ENCODE data around the gene VPS13D.

The VPS13D gene

DNA sequence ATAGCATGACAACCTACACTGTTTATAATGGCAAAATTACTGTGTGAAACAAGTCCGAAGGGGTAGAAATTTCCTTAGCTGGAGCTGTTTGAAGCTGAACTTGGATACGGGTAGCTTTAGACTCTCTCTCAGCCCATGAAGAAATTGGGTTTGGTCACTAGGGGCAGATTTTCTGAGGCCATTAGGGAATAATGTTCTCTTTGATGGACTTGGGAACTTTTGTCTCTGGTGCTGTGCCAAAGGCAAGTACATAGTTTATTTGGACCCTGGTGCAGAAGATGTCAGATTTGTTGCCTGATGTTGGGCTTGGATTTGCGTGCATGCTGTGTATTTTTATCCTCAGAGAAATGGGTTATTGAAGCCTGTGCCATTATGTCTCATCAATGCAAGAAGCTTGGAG is 109.6 kb downstream of the VPS13D start:
- DNase-seq: no peak

DNA sequence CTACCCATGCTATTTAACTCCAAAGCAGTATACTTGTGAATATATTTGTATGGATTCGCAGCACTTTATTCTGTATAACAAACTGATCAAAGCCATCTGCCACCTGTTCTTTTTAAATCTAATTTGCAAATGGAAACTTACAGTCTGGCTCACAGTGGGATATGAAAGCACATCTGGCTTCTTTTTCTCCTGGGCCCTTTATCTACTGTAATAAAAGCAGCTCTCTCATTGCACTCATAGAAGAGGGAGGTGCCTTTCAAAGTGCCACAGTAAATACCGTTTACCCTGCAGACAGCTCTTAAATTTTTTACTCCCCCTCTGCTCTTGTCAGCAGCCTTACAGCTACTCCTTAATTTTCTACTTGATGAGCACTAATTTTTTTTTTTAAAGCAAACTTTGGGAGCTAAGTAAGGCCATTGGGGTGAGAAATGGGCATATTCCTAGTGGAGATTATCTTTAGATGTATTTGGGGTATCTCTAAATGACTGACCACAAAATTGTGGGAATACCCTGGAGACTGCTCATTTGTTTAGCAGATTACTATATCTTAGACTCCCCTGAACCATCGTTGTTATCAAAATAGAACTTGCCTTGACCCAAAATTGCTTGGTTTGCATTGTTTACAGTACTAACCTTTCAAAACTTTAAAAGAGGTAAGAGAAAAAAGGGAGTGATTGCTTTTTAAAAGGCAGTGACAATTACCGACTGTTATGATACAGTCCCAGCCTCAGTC is 110.1 kb downstream of the VPS13D start:
- peak; percentile 7 for DNase-seq

DNA sequence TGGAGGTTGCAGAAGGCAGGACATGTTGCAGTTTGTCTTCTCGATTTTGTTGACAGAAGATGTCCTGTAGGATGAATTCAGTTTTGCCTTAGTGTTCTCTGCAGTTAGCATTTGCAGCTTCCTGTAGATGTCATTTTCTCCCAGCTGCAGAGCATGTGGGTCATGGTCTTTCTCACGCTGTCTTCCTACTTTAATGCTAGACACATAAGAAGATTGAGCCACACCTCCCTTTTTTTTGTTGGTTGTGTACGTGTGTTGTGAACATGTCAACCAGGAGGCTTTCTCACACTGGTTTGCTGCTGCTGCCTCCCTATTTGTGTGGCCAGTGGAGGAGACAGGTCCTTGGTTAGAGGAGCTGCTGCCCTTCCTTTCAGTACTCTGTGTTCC is 110.7 kb downstream of the VPS13D start:
- DNase-seq: no peak

DNA sequence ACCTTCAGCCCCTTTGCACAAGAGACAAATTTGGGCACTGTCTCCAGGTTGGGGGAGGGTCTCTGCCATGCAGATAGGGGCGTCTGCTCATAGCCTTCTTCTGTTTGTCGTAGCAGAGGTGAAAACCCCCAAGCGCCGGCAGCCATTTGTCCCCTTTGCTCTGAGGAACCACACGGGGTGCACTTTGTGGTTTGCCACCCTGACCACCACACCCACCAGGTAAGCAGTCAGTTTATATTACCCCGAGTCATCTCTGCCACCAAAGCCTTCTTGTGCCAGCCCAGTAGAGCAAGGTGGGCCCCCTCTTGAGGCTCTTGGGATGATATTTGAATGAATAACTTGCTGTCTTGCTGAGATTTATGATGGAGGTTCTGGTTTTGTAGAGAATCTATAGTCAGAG is 111.8 kb downstream of the VPS13D start:
- DNase-seq: no peak

DNA sequence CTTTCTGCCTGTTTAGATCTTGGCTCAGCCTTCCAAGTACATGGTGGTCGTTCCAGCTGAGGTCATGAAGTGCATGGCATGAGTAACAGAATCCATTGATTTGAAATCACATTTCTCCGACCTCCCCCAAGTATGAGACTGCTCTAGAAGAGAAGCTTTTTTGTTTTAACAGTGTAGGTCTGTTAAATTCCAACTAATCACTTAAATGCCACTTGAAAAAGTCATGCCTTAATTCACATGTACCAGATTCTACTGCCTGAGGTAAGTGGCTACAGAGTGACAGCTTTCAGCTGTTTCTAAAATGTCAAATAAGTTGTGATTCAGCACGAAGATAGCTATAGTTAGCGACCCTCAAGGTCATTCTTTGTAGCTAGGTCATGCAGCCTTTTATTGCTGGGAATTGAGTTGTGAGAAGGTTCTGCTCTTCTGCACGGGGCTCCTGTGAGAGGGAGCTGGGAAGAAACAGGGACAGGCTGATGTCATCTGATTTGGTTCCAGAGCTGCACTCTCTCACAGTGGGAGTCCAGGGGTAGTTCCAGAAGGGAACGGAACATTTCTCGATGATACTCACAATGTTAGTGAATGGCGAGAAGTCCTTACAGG is 112.7 kb downstream of the VPS13D start:
- DNase-seq: no peak

DNA sequence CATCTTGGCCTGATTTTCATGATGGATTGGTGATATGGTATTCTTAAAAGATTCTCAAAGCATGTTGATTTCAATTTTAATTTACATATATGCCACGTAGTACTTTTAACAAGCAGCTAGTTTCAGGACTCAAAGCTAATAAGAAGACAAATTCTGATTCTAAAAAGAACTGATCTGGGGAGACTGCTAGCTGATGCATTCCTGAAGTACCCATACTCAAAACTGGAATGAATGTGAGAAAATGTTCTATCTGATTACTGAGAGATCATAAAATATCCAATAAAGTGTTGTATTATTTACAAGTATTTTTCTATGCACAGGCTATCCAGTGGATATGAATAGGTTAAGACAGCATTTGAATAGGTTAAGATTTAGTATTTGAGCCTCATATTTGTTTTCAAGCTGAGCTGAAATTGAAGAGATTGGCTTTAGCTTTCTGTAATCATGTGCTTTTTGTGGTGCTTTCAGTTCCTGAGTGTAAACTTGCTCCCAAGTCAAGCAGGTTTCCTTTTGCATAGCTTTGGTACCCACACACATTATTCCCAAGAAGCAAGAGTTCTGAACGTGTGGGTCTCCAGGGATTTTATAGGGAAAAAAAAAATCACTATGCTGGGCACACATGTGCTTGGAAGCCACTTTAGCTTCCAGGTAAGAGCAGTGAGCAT is 114.1 kb downstream of the VPS13D start:
- DNase-seq: no peak

DNA sequence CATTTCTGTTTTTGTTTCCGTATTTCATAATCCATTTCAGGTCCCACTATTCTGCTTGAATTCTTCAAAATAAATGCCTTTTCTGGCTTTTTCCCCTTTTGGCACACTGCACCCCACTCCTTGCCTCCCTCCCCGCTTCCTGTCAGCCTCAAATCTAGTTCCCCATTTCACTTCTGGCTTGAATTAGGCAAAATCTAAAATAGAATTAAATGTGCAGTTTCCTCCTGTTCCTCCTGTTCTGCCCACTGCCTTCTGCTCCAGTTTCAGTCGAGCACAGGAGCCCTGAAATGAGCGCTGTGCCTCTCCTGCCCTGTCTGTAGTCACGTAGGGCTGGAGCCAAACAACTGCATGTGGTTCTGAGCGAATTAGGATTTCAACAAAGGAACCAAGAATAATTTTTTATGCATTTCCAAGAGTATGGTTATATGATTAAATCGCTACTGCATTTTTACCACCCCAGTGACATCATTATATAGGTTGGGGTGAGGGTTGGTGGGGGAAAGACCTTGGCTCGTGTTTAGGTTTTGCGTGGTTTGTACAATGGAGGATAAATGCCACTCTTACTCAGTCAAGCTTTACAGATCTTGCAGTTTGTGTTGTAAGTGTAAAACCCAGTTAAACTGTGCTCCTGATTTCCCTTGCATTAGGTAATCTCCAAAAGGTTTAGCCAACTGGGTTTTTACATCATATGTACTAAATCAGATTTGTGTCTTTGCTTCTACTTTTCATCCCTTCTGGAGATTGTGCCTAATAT is 114.9 kb downstream of the VPS13D start:
- DNase-seq: no peak

DNA sequence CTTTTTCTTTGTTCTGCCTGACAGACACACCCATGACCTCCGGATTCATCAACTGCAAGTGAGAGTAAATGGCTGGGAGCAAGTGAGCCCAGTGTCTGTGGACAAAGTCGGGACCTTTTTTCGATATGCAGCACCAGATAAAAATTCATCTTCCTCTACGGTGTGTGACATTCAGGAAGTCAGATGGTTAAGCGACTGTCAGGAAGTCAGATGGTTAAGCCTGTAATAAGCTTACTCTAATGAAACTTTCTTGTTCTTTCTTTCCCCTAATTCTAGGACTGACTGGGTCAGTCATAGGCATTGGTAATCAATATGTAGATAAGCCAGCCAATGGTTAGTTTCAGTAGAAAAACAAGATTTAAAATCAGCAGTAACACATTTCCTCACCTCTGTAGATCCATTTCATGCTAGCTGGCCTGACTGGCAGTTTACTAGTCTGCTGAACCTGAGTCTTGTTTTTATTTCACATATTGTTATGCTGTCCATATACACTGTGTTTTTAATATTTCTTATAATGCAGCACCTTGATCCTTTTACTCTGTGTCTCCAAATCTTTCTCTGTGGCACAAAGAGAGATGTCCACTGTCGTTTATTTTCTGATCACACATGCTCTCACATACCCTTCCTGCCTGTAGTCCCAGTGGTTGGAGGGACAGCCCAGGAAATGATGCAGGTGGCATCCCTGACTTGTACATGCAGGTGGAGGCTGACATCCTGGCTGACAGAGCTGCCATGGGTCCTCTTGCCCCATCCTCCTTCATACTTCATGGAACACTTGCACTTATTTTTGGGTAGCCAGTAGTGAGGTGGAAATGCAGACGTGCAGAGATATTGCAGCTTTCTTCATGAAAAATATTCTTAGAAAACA is 115.8 kb downstream of the VPS13D start:
- no peak for DNase-seq

DNA sequence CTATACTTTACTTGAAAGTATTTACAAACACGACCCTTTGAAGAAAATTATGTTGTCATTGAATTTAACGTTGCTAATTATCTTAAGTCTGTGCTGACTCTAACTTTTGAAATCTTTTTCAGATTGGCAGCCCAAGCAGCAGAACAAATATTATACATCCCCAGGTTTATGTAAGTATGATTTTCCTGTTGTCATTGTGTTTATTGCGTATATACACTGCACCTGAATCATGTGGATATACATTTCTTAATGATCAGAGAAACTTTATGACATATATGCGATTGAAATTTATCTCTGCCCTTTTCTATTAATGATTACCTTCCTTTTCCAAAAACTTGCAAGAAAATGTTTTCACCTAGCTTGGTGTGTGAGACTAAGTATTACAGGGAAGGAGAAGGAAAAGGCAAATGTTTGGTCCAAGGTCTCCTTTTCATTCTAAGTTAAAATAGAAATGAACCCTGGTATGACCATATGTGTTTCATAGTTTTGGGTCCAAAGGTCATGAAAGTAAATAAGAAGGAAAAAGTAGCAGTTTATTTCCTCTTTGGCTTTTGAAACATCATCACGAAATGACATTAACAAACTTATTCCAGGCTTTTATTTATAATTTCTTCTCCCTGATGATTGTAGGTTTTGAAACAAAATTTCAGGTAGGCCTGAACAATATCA is 116.8 kb downstream of the VPS13D start:
- no peak for DNase-seq

DNA sequence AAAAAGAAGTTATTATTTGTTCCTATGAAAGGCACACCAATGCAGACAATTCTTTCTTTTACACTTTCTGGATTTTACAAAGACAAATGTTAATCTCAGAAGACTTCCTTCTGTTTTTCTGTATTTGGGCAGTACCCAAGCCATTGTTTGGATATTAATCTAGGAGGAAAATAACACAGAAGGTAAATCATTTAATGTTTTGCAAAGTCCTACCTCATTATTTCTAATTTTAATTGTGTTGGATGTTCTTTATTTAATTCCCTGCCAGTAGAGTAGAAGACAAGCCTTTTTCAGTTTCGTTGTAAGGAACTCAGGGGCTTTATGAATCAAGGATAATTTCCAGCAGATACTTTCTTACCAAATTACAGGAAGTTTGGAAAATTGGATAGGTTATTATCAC is 118.3 kb downstream of the VPS13D start:
- DNase-seq: no peak

DNA sequence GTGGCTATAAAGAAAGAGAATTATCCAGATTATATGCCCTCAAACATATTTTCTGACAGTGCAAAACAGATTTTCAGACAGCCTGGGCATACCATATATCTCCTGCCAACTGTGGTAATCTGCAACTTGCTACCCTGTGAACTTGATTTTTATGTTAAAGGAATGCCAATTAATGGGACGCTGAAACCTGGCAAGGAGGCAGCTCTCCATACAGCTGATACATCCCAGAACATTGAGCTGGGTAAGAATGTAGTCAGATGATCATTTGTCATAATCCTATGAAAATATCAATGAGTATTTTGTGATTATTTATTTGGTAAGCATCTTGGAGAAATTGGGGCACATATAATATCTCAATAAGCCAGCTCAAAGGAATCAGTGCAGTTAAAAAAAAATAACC is 124.2 kb downstream of the VPS13D start:
- no peak for DNase-seq

DNA sequence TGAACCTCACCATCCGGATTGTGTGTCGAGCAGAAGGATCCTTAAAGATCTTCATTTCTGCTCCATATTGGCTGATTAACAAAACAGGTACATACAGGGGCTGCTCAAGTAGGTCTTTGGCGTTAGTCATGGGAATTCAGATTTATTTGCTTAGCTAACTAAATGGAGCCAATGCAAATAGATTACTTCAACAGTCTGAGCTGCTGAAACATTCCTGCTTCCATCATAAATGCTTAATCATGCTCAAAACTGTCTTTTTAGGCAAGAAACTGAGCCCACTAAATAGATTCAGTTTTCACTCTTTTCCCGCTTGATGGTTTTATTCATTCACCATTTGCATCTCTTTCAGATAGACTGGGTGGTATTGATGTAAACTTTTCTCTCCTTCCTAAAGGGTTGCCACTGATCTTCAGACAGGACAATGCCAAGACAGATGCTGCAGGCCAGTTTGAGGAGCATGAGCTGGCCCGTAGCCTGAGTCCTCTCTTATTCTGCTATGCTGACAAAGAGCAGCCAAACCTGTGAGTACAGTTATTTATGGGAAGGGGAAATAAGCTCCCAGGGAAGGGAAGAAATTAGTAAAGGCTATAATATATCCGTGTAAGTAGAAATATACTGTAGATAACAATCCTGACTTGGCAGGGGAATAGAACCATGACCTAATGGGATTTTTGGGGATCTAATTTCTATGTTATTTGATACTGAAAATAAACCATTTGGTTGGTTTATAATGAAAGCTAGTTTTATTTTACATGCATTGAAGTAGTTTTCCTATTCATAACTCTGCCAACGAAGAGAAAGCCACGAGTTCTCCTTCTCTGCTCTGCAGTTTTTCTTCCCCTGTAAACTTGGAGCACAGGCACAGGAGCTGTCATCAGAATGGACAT is 126.4 kb downstream of the VPS13D start:
- DNase-seq: no peak

DNA sequence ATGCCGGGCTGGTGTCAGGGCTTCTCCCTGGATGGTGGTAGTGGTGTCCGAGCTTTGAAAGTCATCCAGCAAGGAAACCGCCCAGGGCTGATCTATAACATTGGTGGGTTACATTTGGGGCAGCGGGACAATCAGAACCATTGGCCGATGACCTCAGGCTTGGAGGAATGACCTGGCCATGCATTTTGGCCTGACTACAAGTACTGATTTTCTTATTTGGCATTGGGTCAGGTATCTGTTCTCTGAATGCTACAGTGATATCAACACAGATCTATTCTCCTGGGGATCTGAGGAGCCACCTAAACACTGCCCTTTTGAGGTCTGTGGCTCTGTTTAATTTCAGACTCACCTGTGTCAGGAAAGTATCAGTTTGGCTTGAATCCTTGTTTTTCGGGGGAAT is 128.7 kb downstream of the VPS13D start:
- DNase-seq: no peak

DNA sequence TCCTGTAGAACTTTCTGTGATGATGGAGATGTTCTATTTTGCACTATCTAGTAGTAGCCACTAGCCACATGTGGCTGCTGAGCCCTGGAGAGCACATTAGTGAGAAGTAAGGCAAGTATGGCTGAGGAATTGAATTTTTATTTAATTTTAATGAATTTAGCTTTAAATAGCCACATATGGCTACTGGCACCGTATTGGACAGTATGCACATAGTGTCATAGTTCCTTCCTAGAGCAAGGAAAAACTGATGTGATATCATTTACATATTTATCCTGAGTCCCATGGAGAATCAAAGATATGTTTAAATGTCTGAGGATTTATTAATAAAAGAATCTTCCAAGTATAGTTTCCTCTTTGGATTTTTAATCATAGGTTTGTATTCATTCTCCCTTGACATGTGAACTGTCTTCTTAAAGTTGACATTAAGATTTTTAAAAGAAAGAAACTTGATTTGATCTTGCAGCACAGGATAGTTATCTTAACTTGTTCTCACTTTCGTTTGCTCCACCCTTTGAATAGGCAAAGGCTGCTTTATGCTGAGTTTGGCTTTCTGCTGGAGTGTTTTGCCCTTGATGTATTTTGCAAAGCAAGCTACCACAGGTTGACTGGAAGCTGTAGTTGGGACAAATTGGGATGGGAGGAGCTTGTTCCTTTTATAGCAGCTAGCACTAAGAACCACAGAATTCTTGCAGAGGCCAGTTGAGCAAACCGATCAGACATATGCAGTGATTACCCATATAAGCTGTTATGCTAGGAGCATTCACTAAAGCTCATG is 129.7 kb downstream of the VPS13D start:
- DNase-seq: no peak

DNA sequence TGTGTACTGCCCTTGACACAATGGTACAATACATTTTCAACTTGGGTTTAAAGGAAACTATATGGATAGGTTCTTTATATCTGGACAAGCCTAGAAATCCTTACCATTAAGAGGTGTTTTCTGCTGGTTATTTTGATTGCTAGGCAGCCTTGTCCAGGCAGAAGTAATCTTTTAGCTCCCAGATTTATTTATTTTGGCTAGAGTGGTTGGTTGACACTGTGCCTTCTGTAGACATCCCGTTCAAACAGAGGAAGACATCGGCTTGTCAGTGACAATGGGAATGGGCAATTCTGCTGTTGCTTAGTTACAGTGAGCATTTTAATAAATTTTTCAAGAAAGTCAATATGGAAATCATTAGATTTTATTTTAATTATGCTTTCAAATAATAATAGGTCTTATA is 138.8 kb downstream of the VPS13D start:
- DNase-seq: no peak

DNA sequence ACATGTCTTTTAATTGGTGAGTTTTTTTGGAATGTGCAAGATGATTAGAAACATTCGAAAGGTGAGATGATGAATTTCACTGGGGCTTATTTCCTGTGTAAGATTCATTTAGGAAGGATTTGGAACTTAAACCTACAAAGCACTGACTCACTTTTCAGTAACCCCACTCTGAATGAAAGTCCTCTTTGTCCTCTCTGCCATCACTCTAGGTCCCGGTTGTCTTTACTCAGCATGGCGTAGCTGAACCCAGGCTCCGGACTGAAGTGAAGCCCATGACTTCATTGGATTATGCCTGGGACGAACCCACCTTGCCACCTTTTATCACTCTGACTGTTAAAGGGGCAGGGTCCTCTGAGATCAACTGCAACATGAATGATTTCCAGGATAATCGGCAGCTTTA is 139.4 kb downstream of the VPS13D start:
- no peak for DNase-seq

DNA sequence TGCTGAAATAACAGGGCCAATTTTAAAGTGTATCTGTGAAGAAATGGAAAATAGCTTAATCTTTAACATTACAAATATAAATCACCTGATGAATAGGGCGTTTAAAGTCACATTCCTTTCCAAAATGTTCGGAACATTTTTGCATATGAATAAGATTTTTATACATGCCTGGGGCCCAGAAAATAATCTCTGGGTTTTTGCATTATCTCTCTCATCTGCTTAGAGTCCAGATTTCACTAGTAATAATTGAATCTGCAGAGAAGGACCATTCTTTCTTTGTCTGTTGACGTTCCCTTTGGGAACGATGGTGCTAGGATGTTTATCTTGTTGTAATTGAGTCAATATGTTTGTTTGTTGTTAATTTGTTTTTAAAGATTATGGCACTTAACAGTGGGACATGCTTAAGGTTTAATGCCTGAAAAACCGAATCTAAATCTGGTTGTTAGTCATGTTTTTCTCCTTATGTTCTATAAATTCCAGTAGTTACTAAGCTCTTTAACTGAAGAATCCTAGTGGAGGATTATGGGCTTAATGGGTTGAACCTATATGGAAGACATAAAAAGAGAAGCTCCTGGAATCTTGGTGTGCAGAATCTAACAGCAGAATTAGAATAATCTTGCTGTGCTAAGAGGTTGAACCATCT is 140.6 kb downstream of the VPS13D start:
- DNase-seq: no peak

DNA sequence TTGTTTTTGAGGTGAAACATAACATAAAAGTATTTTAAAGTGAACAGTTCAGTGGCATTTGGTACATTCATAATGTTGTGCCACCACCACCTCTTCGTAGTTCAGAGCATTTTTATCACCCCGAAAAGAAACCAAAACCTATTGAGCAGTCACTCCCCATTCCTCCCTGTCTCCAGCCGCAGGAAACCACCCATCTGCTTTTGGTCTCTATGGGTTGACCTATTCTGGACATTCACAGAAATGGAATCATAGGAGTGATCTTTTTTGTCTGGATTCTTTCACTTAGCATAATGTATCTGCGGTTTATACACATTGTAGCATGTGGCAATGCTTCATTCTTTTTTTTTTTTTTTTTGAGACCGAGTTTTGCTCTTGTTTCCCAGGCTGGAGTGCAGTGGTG is 141.2 kb downstream of the VPS13D start:
- no peak for DNase-seq

DNA sequence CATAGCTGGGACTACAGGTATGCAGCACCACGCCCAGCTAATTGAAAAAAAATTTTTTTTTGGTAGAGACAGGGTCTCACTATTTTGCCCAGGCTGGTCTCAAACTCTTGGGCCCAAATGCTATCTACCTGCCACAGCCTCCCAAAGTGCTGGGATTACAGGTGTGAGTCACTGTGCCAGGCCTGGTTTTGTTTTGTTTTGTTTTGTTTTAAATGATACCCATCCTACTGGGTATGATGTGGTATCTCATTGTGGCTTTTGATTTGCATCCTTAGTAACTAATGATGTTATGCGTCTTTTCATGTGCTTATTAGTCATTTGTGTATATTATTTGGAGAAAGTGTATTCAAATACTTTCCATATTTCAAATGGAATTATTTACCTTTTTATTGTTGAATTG is 142.3 kb downstream of the VPS13D start:
- no peak for DNase-seq

DNA sequence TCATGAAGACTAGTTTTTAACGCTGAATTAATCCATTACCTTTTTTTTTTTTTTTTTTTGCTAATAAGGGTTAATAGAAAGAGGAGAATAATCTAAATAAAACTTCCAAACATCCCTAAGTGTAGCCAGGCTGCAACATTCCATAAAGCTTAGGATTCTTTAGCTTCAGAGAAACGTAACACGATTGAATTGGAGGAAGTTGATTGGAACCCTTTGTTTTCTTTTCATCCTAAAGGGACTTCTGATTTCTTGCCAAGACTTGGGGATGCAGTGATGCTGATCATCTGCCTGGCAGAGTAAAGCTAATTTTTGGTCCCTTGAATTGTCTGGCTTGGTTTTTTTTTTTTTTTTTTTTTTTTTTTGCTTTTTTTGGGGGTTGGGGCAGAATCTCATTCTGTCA is 142.9 kb downstream of the VPS13D start:
- no peak for DNase-seq

Data from NCI-H526 treated with DMSO at 0.1 percent for 48 hours (cell line).